Loucy (cell line): Measurements from ENCODE around the gene ST14.

Source experiments
- CTCF ChIP-seq: fragments of 200-600 bp; sonication (generic); conservative IDR thresholded peaks from 2 replicates; pipeline ENCODE4 v1.5.1; 2014; ENCODE audit warnings: mild to moderate bottlenecking, antibody characterized with exemption, low read length
- EZH2phosphoT487 ChIP-seq: fragments of 200-600 bp; IDR thresholded peaks from 2 replicates; pipeline ENCODE4 v1.6.1; 2018; ENCODE audit warnings: antibody characterized with exemption, mild to moderate bottlenecking, moderate library complexity, borderline replicate concordance

GRCh38 chr11:130122141-130122575 is 37.4 kb upstream of the ST14 start:
- TF ChIP-seq CTCF (no peak), EZH2phosphoT487 (no peak)
